ENCODE measurements around the gene TPSD1.

DNA sequence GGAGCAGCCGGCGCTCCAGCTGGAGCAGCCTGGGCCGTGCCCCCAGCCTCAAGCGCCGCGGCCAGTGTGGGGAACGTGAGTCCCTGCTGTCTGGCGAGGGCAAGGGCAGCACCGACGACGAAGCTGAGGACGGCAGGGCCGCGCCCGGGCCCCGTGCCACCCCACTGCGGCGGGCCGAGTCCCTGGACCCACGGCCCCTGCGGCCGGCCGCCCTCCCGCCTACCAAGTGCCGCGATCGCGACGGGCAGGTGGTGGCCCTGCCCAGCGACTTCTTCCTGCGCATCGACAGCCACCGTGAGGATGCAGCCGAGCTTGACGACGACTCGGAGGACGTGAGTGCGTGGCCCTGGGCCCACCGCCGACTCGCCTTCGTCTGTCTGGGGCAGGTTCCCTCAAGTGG lies 46.8 kb upstream of the TPSD1 start:
- TF ChIP-seq, protein P1, sequence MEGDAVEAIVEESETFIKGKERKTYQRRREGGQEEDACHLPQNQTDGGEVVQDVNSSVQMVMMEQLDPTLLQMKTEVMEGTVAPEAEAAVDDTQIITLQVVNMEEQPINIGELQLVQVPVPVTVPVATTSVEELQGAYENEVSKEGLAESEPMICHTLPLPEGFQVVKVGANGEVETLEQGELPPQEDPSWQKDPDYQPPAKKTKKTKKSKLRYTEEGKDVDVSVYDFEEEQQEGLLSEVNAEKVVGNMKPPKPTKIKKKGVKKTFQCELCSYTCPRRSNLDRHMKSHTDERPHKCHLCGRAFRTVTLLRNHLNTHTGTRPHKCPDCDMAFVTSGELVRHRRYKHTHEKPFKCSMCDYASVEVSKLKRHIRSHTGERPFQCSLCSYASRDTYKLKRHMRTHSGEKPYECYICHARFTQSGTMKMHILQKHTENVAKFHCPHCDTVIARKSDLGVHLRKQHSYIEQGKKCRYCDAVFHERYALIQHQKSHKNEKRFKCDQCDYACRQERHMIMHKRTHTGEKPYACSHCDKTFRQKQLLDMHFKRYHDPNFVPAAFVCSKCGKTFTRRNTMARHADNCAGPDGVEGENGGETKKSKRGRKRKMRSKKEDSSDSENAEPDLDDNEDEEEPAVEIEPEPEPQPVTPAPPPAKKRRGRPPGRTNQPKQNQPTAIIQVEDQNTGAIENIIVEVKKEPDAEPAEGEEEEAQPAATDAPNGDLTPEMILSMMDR (IDR thresholded peaks at IDR 0.05): no peak
- TF ChIP-seq POLR2A (IDR thresholded peaks at IDR 0.05): no peak

Measured in uterus (tissue), 2 donors.